Measurements from ENCODE around the gene GLTP.

DNA sequence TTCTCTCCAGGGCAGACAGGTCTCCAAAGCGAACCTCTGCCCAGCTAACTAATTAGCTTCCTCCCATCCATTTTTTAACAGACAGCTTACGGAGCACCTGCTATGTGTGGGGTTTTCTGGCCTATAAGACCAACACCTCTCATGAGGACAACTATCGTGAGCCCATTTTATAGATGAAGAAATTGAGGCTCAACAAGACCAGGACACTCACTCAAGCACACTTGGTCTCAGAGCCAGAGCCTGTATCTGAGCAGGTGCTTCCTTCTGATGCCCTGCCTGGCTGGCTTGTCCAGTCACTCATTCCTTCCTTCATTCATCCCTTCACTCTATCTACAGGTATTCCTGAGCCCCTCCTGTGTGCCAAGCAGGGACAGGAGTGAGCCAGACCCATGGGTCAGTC lies 53.3 kb downstream of the GLTP start:
- TF ChIP-seq, protein P1, sequence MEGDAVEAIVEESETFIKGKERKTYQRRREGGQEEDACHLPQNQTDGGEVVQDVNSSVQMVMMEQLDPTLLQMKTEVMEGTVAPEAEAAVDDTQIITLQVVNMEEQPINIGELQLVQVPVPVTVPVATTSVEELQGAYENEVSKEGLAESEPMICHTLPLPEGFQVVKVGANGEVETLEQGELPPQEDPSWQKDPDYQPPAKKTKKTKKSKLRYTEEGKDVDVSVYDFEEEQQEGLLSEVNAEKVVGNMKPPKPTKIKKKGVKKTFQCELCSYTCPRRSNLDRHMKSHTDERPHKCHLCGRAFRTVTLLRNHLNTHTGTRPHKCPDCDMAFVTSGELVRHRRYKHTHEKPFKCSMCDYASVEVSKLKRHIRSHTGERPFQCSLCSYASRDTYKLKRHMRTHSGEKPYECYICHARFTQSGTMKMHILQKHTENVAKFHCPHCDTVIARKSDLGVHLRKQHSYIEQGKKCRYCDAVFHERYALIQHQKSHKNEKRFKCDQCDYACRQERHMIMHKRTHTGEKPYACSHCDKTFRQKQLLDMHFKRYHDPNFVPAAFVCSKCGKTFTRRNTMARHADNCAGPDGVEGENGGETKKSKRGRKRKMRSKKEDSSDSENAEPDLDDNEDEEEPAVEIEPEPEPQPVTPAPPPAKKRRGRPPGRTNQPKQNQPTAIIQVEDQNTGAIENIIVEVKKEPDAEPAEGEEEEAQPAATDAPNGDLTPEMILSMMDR (IDR thresholded peaks at IDR 0.05), result no peak
- TF ChIP-seq POLR2A (IDR thresholded peaks at IDR 0.05), result no peak
